Measurements from ENCODE around the gene FIZ1.

GRCh38 chr19:55543567-55543966 is 55.8 kb downstream of the FIZ1 start:
- TF ChIP-seq ZNF501 (tag by site-specific recombination; IDR thresholded peaks at IDR 0.05) (no peak), CTCF (tag by site-specific recombination; IDR thresholded peaks at IDR 0.05) (no peak), ZNF335 (tag by site-specific recombination; conservative IDR thresholded peaks at IDR 0.05) (no peak), KLF9 (tag by site-specific recombination; IDR thresholded peaks at IDR 0.05; ENCODE audit: low read depth) (no peak), GLIS2 (tag by site-specific recombination; IDR thresholded peaks at IDR 0.05) (no peak), ZSCAN18 (tag by site-specific recombination; IDR thresholded peaks at IDR 0.05) (no peak), ATF2 (tag by site-specific recombination; IDR thresholded peaks at IDR 0.05; ENCODE audit: low read depth) (no peak), ZNF558 (tag by site-specific recombination; IDR thresholded peaks at IDR 0.05) (no peak), REST (tag by site-specific recombination; IDR thresholded peaks at IDR 0.05) (no peak), REPIN1 (tag by site-specific recombination; IDR thresholded peaks at IDR 0.05; ENCODE audit: low read depth) (no peak)

Measured in HEK293 (cell line).